Measurements from ENCODE around the gene MAN1A1. TPM values are rescaled to one million over a fixed set of nuclear protein-coding genes. Genes with fewer than 3 reads are reported as not detected.
A peak's percentile ranks its signal among the peaks of the same experiment; 100 is the strongest.

Gene MAN1A1
- total RNA-seq, 1 donor, result 104 TPM

GRCh38 chr6:119243037-119243436 is 106.5 kb downstream of the MAN1A1 start:
- TF ChIP-seq, protein P1, sequence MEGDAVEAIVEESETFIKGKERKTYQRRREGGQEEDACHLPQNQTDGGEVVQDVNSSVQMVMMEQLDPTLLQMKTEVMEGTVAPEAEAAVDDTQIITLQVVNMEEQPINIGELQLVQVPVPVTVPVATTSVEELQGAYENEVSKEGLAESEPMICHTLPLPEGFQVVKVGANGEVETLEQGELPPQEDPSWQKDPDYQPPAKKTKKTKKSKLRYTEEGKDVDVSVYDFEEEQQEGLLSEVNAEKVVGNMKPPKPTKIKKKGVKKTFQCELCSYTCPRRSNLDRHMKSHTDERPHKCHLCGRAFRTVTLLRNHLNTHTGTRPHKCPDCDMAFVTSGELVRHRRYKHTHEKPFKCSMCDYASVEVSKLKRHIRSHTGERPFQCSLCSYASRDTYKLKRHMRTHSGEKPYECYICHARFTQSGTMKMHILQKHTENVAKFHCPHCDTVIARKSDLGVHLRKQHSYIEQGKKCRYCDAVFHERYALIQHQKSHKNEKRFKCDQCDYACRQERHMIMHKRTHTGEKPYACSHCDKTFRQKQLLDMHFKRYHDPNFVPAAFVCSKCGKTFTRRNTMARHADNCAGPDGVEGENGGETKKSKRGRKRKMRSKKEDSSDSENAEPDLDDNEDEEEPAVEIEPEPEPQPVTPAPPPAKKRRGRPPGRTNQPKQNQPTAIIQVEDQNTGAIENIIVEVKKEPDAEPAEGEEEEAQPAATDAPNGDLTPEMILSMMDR (IDR thresholded peaks at IDR 0.05; ENCODE audit: insufficient read depth, low read depth, low read length), result no peak
- no peak overlapping the region for H3K4me3 ChIP-seq (ENCODE audit: low read depth, low read length)
- no peak for DNase-seq (ENCODE audit: low read depth)

DNA sequence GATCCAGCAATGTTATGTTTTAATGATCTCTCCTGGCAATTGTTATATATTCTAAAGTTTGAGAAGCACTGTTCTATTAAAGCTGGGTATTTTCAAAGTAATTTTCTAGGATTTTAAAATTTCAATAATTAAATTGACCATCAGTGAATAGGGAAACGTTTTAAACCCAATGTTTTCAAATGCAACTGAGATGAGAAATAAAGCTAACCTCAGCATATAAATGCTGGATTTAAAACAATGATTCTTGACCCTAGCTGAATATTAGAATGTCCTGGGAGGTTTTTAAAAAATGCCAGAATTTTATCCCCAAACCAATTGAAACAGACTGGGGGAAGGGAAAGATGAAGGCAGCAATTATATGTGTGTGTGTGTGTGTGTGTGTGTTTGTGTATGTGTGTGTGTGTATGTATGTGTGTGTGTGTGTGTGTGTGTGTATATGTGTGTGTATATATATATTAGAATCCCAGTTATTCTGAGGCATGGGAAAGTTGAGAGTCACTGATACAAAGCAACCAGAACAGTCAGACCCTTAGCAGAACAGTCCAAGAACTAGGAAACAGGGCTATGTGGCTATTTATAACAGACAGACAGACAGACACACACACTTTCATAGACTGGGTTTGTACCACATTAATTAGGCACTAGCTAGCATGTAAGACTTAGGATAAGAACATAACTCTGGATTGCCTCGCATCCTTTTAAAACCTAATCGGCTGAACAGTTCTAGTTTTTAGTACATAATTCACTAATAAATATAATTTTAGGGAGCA is 107.8 kb downstream of the MAN1A1 start:
- TF ChIP-seq, protein P1 (IDR thresholded peaks at IDR 0.05; ENCODE audit: insufficient read depth, low read depth, low read length), result no peak
- no peak overlapping the region for H3K4me3 ChIP-seq (ENCODE audit: low read depth, low read length)
- DNase-seq (ENCODE audit: low read depth), result no peak

- peak; percentile 94 for DNase-seq (ENCODE audit: low read depth)
- TF ChIP-seq, protein P1 (IDR thresholded peaks at IDR 0.05; ENCODE audit: insufficient read depth, low read depth, low read length), result no peak
- H3K4me3 ChIP-seq (ENCODE audit: low read depth, low read length), result no peak overlapping the region
These were observed 108.5 kb downstream of the MAN1A1 start for GRCh38 chr6:119241111-119241465.

- H3K4me3 ChIP-seq (ENCODE audit: low read depth, low read length), result no peak overlapping the region
- TF ChIP-seq, protein P1 (IDR thresholded peaks at IDR 0.05; ENCODE audit: insufficient read depth, low read depth, low read length), result no peak
- no peak for DNase-seq (ENCODE audit: low read depth)
These were observed 109.1 kb downstream of the MAN1A1 start for GRCh38 chr6:119240257-119241110.

GRCh38 chr6:119237177-119237715 is 112.3 kb downstream of the MAN1A1 start:
- TF ChIP-seq, protein P1 (IDR thresholded peaks at IDR 0.05; ENCODE audit: insufficient read depth, low read depth, low read length), result no peak
- peak; percentile 44 for DNase-seq (ENCODE audit: low read depth)
- no peak overlapping the region for H3K4me3 ChIP-seq (ENCODE audit: low read depth, low read length)

- no peak for DNase-seq (ENCODE audit: low read depth)
- no peak overlapping the region for H3K4me3 ChIP-seq (ENCODE audit: low read depth, low read length)
- TF ChIP-seq, protein P1 (IDR thresholded peaks at IDR 0.05; ENCODE audit: insufficient read depth, low read depth, low read length), result no peak
These were observed 114.6 kb downstream of the MAN1A1 start for GRCh38 chr6:119234941-119235340.
